ENCODE measurements around the gene PFDN2. TPM values are rescaled to one million over a fixed set of nuclear protein-coding genes. Genes with fewer than 3 reads are reported as not detected.

PFDN2 gene
- total RNA-seq, 2 experiments from 2014 or later = 52.7 to 95.3 TPM

DNA sequence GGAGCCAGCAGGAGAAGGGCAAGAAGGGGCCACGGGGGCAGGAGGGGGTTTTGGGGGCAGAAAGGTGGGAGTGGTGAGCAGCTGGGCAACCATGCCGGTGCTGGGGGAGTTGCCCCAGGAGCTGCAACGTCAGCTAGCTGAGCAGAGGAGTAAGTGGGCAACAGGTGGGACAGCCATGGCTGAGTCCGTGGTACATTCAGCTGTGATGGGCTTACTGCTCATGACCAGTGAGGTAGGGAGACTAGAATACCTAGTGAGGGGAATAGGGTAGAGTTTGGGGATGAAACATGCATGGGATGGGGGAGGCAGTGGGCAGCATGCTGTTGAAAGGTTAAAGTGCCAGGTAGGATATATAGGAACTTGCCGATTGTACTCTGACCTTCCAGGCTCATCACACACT lies 43.8 kb upstream of the PFDN2 start:
- H3K4me3 ChIP-seq (ENCODE audit: low read depth, low read length, poor library complexity, severe bottlenecking) = no peak overlapping the region
- no peak overlapping the region for H2AFZ ChIP-seq (ENCODE audit: low read length)
- intact Hi-C loops (cut with micrococcal nuclease; ENCODE audit: unreplicated experiment) = no loop called here
- H3K9me2 ChIP-seq (ENCODE audit: insufficient read depth, low read length) = no peaks in the 10 kb centered on the region
- peaks cover 25% of the 10 kb centered on the region for H3K4me1 ChIP-seq (ENCODE audit: insufficient read depth, low read length, poor library complexity, severe bottlenecking)
- DNase-seq (ENCODE audit: low spot score) = no peak
- no peaks in the 10 kb centered on the region for H3K9me3 ChIP-seq (ENCODE audit: low read length)
- H3K27ac ChIP-seq (ENCODE audit: low read depth, low read length, poor library complexity, severe bottlenecking) = no peak overlapping the region
- peaks cover 40% of the 10 kb centered on the region; the same call in 1 of the 2 replicates for H3K36me3 ChIP-seq (ENCODE audit: insufficient read depth, low read length)
- no peak overlapping the region for H3K4me2 ChIP-seq (ENCODE audit: low read length)
- POLR2A ChIA-PET = interaction anchor here (0.6 kb wide), 1 partner anchor 32 kb away, joined by 3 read pairs; no protein-coding TSS in a partner anchor
- CTCF ChIA-PET (ENCODE audit: unreplicated experiment) = no interaction called here
- no TSS peak for BruUV-seq (replicated peaks)
- H3K79me2 ChIP-seq (ENCODE audit: insufficient read depth, low read depth, low read length) = peaks cover 4% of the 10 kb centered on the region; the same call in 1 of the 2 replicates
- H4K20me1 ChIP-seq (ENCODE audit: insufficient read depth, low read length) = no peaks in the 10 kb centered on the region
- no peak for TF ChIP-seq EZH2phosphoT487 (IDR thresholded peaks at IDR 0.05; ENCODE audit: borderline replicate concordance, low read depth, low read length)
- TF ChIP-seq, protein P1, sequence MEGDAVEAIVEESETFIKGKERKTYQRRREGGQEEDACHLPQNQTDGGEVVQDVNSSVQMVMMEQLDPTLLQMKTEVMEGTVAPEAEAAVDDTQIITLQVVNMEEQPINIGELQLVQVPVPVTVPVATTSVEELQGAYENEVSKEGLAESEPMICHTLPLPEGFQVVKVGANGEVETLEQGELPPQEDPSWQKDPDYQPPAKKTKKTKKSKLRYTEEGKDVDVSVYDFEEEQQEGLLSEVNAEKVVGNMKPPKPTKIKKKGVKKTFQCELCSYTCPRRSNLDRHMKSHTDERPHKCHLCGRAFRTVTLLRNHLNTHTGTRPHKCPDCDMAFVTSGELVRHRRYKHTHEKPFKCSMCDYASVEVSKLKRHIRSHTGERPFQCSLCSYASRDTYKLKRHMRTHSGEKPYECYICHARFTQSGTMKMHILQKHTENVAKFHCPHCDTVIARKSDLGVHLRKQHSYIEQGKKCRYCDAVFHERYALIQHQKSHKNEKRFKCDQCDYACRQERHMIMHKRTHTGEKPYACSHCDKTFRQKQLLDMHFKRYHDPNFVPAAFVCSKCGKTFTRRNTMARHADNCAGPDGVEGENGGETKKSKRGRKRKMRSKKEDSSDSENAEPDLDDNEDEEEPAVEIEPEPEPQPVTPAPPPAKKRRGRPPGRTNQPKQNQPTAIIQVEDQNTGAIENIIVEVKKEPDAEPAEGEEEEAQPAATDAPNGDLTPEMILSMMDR (conservative IDR thresholded peaks at IDR 0.05; ENCODE audit: low read length) = no peak

DNA sequence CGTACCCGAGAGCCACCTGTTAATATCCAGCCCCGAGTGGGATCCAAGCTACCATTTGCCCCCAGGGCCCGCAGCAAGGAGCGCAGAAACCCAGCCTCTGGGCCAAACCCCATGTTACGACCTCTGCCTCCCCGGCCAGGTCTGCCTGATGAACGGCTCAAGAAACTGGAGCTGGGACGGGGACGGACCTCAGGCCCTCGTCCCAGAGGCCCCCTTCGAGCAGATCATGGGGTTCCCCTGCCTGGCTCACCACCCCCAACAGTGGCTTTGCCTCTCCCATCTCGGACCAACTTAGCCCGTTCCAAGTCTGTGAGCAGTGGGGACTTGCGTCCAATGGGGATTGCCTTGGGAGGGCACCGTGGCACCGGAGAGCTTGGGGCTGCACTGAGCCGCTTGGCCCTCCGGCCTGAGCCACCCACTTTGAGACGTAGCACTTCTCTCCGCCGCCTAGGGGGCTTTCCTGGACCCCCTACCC lies 42.9 kb upstream of the PFDN2 start:
- CTCF ChIA-PET (ENCODE audit: unreplicated experiment) = no interaction called here

GRCh38 chr1:161159913-161160243 lies 42.0 kb upstream of the PFDN2 start:
- no peaks in the 10 kb centered on the region for H4K20me1 ChIP-seq (ENCODE audit: insufficient read depth, low read length)
- H3K4me2 ChIP-seq (ENCODE audit: low read length) = peak overlapping the region; percentile 85
- H3K79me2 ChIP-seq (ENCODE audit: insufficient read depth, low read depth, low read length) = peaks cover 10% of the 10 kb centered on the region; the same call in 1 of the 2 replicates
- no peaks in the 10 kb centered on the region for H3K9me2 ChIP-seq (ENCODE audit: insufficient read depth, low read length)
- H3K4me3 ChIP-seq (ENCODE audit: low read depth, low read length, poor library complexity, severe bottlenecking) = peak overlapping the region; percentile 82
- H3K36me3 ChIP-seq (ENCODE audit: insufficient read depth, low read length) = peaks cover 37% of the 10 kb centered on the region; the same call in 1 of the 2 replicates
- H2AFZ ChIP-seq (ENCODE audit: low read length) = peak overlapping the region; percentile 82
- no peaks in the 10 kb centered on the region for H3K9me3 ChIP-seq (ENCODE audit: low read length)
- H3K27ac ChIP-seq (ENCODE audit: low read depth, low read length, poor library complexity, severe bottlenecking) = peak overlapping the region; percentile 38
- CTCF ChIA-PET (ENCODE audit: unreplicated experiment) = no interaction called here
- no peak for DNase-seq (ENCODE audit: low spot score)
- TF ChIP-seq EZH2phosphoT487 (IDR thresholded peaks at IDR 0.05; ENCODE audit: borderline replicate concordance, low read depth, low read length) = no peak
- TF ChIP-seq, protein P1 (conservative IDR thresholded peaks at IDR 0.05; ENCODE audit: low read length) = no peak
- H3K4me1 ChIP-seq (ENCODE audit: insufficient read depth, low read length, poor library complexity, severe bottlenecking) = peaks cover 22% of the 10 kb centered on the region
- no TSS peak for BruUV-seq (replicated peaks)
- intact Hi-C loops (cut with micrococcal nuclease; ENCODE audit: unreplicated experiment) = loop anchor here (5.0 kb wide), 1 partner anchor 163 kb away; no protein-coding TSS in a partner anchor
- POLR2A ChIA-PET = no interaction called here

More for the DNA sequence above, 42.9 kb upstream of the PFDN2 start:
- no peak for TF ChIP-seq EZH2phosphoT487 (IDR thresholded peaks at IDR 0.05; ENCODE audit: borderline replicate concordance, low read depth, low read length)
- TF ChIP-seq, protein P1 (conservative IDR thresholded peaks at IDR 0.05; ENCODE audit: low read length) = no peak
- no peaks in the 10 kb centered on the region for H3K9me2 ChIP-seq (ENCODE audit: insufficient read depth, low read length)
- H3K79me2 ChIP-seq (ENCODE audit: insufficient read depth, low read depth, low read length) = peaks cover 6% of the 10 kb centered on the region; the same call in 1 of the 2 replicates
- peak overlapping the region; percentile 85; the same call in 1 of the 2 replicates for H3K4me2 ChIP-seq (ENCODE audit: low read length)
- POLR2A ChIA-PET = no interaction called here
- no peak for DNase-seq (ENCODE audit: low spot score)
- BruUV-seq (replicated peaks) = no TSS peak
- intact Hi-C loops (cut with micrococcal nuclease; ENCODE audit: unreplicated experiment) = no loop called here
- H2AFZ ChIP-seq (ENCODE audit: low read length) = no peak overlapping the region
- no peaks in the 10 kb centered on the region for H3K9me3 ChIP-seq (ENCODE audit: low read length)
- H3K4me1 ChIP-seq (ENCODE audit: insufficient read depth, low read length, poor library complexity, severe bottlenecking) = peaks cover 25% of the 10 kb centered on the region
- no peaks in the 10 kb centered on the region for H4K20me1 ChIP-seq (ENCODE audit: insufficient read depth, low read length)
- H3K27ac ChIP-seq (ENCODE audit: low read depth, low read length, poor library complexity, severe bottlenecking) = no peak overlapping the region
- H3K36me3 ChIP-seq (ENCODE audit: insufficient read depth, low read length) = peaks cover 40% of the 10 kb centered on the region; the same call in 1 of the 2 replicates
- H3K4me3 ChIP-seq (ENCODE audit: low read depth, low read length, poor library complexity, severe bottlenecking) = no peak overlapping the region

Measured in OCI-LY7 (cell line).